ENCODE data around the gene JPT1.
"Not testable (repeated sequence)": the region's sequence is repeated elsewhere in the genome, so short reads cannot be mapped to it uniquely, and the experiment has no call there.

Gene JPT1

DNA sequence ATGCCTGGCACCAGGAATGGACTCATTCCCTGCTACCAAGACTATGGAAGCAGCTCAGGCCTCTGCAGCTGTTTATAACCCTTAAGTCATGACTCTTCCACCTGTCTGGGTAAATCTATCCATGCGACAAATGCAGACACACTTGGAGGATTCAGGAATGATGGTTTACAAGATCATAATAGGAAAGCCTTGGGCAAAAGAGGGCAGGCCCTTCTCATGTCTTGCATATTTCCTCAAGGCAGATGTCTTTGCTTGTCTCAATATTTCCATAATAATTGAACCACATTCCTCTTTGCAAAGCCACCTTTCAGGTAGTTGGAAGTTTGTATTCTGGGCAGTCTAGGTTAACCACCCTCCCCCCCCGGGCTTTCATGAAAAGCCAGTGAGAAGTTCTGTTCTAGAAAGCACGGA, 884 bp upstream of the JPT1 start:
- no peak for DNase-seq

DNA sequence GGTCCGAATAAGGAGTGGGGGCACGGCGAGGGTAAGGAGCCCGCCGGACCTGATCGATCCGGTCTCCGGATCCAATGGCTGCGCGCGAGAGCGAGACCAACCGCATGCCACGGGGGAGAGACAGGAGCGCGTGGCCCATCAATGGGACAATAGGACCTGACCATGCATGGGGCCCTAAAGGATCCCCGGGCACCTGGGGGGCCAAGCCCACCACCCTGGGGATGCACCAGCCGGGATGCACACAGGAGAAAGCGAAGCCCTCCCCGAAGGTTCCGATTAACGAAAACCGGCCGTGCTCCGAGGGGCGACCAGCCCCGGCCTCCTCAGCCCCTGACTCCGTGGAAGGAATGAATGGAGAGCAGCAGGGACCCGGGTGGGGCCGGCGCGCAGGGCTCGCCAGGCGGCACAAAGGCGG, 525 bp downstream of the JPT1 start:
- peak; percentile 32 to 52 for DNase-seq

DNA sequence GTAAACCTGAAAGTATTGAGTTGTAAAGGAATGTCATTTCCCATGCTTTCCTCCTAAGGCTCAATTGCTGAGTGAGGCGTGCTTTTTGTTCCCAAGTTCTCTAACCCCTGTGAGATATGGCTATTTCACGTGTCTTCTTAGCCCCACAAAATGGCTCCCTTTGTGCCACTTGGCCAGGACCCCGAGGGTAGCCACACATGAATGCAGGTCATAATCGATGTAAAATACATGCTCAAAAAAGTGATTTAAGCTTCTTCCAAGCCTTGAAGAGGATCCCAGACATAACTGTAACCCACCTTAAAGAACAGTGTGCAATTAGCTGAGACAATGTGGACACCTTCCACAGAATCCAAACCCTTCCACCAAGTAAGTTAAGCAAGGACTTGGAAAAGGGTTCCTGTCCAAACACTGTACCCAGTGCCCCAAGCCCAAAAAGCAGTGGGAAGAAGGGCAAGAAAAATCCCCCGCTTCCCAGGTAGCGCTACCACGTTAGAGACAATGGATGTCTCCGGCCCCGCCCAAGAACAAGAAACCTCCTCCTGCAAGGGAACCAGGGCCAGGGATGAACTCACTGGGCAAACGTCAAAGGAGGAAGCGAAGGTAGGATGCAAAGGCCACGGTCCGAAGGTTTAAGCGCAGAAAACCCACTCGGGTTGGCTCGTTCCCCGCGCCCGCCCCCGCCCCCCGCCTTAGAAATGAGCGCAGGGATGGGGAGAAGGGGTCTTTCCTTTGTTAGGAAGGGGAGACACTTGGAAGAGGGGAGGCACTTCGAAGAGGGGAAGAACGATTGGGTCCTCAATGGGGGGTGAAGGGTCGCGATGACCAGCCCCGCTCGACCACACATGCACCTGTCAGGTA, 1.2 kb downstream of the JPT1 start:
- DNase-seq, result peak; percentile 37 to 52

GRCh38 chr17:75152523-75152921, 1.8 kb downstream of the JPT1 start:
- DNase-seq, result no peak

DNA sequence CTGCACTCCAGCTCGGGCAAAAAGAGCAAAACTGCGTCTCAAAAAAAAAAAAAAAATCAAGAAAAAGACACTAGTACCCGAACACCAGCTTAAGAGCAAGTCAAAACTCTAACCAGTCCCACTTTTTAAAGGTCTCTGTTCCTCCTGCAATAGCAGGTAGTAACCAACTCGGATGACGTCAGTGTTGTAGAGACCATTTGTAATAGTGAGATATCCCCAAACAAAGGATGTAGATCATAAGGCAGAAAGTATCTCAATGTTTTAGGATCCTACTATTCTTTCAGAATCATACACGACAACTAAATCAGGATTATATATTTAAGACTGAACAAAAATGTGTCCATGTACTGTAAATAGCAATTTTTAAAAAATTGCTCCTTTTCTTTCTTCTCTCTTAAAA, 2.4 kb downstream of the JPT1 start:
- no peak for DNase-seq

GRCh38 chr17:75147878-75148546, 6.3 kb downstream of the JPT1 start:
- no peak for DNase-seq

GRCh38 chr17:75146592-75146991, 7.7 kb downstream of the JPT1 start:
- DNase-seq, result no peak

- DNase-seq, result no peak
Measured at GRCh38 chr17:75144816-75145512, 9.3 kb downstream of the JPT1 start.

DNA sequence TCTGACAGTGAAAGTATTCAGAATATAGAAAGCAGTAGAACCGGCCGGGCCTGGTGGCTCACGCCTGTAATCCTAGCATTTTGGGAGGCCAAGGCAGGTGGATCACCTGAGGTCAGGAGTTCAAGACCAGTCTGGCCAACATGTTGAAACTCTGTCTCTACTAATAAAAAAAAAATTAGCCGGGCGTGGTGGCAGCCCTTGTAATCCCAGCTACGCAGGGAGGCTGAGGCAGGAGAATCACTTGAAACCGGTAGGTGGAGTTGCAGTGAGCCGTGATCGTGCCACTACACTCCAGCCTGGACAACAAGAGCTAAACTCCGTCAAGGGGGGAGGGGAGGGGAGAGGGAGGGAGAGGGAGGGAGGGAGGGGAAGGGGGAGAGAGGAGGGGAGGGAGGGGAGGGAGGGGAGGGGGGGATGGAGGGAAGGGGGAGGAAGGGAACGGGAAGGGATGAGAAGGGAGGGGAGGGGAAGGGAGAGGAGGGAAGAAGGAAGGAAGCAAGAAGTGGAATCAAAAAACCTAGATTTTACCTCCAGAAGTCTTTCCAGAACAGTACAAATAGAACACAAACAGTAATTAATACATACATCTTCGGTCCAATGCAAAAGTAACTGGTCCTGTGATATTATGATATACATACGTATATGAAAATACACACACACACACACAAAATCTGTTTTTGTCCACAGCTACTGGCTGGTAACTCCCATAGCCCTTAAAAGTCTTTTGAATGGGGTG, 11.9 kb downstream of the JPT1 start:
- DNase-seq, result no peak

DNA sequence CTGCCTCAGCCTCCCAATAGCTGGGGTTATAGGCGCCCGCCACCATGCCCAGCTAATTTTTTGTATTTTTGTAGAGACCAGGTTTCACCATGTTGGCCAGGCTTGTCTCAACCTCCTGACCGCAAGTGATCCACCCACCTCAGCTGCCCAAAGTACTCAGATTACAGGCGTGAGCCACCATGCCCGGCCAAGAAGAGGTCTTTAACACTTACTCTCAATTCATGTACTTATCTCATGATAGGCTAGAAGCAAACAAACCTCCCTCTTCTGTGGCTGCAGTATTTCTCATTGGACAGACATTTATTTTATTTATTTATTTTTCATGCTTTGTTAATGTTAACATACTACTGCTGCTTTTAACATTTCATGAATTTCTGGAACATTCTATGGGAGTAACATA, 15.8 kb downstream of the JPT1 start:
- DNase-seq, result no peak

DNA sequence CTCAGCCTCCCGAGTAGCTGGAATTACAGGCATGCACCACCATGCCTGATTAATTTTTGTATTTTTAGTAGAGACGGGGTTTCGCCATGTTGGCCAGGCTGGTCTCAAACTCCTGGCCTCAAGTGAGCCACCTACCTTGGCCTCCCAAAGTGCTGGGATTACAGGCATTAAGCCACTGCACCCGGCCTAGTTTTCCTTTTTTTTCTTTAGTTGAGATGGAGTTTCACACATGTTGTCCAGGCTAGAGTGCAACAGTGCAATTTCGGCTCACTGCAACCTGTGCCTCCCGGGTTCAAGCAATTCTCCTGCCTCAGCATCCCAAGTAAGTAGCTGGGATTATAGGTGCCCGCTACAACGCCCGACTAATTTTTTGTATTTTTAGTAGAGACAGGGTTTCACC, 16.6 kb downstream of the JPT1 start:
- DNase-seq, result not testable (repeated sequence)

DNA sequence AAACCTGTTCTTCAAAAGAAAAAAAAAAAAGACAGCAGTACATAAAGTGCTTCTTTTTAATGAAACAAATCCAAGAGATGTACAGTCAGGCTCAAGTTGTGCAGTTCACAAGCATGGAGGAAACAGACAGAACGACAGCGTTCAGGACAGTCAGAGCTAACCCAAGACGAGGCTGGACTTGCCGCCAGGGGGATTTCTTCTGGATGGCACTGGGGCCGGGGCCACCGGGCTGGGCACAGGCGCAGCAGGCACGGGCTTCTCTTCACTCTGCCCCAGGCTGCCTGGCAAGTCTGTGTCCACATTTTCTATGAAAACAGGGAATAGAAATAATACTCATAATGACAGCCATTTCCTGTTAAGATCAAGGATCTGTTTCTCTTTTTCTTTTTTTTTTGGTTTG, 18.4 kb downstream of the JPT1 start:
- no peak for DNase-seq

- DNase-seq, result no peak
Measured at GRCh38 chr17:75135452-75135851, 18.9 kb downstream of the JPT1 start.

DNA sequence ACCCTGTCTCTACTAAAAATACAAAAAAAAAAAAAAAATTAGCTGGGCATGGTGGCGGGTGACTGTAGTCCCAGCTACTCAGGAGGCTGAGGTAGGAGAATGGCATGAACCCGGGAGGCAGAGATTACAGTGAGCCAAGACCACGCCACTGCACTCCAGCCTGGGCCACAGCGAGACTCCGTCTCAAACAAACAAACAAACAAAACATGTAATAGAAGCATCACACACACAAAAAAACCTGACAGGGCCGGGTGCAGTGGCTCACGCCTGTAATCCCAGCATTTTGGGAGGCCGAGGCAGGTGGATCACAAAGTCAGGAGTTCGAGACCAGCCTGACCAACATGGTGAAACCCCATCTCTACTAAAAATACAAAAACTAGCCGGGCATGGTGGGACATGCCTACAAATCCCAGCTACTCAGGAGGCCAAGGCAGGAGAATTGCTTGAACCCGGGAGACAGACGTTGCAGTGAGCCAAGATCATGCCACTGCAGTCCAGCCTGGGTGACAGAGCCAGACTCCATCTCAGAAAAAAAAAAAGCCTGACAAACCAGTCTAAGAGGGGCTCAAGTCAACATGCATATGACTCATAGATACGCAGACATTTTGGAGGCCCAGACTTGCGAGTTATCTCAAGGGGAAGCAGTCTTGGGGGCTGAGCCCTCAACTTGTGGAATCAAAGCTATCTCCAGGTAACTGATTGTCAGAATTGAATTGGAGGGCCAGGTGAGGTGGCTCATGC, 20.5 kb downstream of the JPT1 start:
- not testable (repeated sequence) for DNase-seq

GRCh38 chr17:75133001-75133400, 21.3 kb downstream of the JPT1 start:
- DNase-seq, result no peak

- DNase-seq, result not testable (repeated sequence)
Measured at GRCh38 chr17:75132018-75133000, 22.0 kb downstream of the JPT1 start.

- peak; percentile 75 to 84 for DNase-seq
Measured at GRCh38 chr17:75131278-75132017, 22.9 kb downstream of the JPT1 start, which contains the start of gene NT5C. Gene NT5C, minus strand, starts transcription at chr17:75131742. Its CDS starts 35 bp downstream, at chr17:75131707.

DNA sequence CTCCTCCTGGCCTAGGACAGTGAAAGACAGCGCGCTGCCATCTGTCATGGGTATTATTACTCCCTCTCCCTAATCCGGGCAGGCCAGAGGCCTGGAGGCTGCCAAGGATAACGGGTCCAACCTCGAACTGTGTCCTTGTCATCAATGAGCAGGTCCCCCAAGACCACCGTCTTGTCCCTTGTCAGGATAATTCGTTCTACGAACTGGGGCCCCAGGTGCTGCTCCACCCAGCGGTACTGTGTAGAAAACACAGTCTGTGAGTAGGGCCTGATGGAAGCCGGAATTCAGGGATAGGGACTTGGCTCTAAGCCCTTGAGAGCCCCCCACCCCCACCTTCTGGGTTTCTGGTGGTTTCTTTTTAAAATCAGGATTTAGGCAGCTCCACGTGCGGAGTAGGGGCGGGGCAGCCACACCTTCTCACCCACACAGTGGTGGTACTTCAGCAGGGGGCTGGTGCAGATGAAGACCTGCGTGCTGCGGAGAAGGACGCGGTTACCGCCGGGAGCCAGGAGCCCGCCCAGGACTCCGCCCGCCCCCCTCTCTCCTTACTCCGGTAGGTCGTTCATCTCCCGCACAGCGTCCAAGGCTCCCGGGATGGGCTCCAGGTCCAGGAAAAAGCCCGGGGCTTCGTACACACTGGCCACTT, 23.6 kb downstream of the JPT1 start:
- peak; percentile 59 to 66 for DNase-seq

DNA sequence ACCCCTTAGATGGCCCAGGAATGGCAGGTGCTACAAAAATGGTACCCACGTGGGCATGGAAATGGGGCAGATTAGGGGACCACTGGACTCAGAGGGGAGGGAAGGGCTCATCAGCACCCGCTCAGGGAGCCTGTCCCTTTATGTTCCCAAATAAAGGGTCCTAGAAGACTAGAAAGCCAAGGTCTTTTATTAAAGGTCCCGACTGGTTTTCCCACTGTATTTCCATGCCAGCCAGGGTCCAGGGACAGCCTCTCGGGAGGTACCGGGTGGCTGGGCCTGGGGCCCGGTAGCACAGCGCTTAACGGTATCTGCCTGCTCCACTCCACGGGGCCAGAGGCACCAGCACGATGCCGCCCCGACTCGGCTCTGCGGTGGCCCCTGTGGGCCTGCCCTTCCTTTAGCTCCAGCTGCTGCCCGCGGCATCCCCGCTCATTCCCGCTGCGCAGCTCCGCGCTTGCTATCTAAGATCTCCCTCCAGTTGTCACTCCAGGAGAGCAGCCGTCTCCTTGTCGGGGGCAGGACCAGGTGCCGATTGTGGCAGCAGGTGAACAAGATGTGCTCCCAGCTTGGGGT, 24.2 kb downstream of the JPT1 start:
- DNase-seq, result no peak
